MM.1S (cell line): Measurements from ENCODE around the gene AHCYL2.

Source experiments
- CTCF ChIP-seq: fragments of 300-600 bp; sonication (generic); IDR thresholded peaks from 2 replicates; pipeline ENCODE4 v1.5.1; 2016; ENCODE audit warnings: antibody characterized with exemption, low read length, mixed read lengths
- EZH2 ChIP-seq: fragments of 300-600 bp; sonication (generic); optimal IDR thresholded peaks from 2 replicates; pipeline ENCODE3; 2017; ENCODE audit warnings: low read depth, mild to moderate bottlenecking, antibody characterized with exemption, low read length, mixed read lengths

- no peak for TF ChIP-seq CTCF
- no peak for TF ChIP-seq EZH2
Measured at GRCh38 chr7:129394982-129395914, 170.4 kb downstream of the AHCYL2 start.
